Heart left ventricle (tissue), 13 donors: Measurements from ENCODE around the gene C6orf118.

Experiments
- POLR2A ChIP-seq, 2 donors: fragments of 450-650 bp; IDR thresholded peaks; one replicate each; pipeline ENCODE4 v1.6.1; 2017; ENCODE audit warnings: antibody characterized with exemption in 2 of 2, mild to moderate bottlenecking in 2 of 2, moderate library complexity in 2 of 2
- TF ChIP-seq, protein P1 (sequence below), 12 donors: fragments of 200-600 bp; sonication (generic) in 4 of 12; IDR thresholded peaks; one replicate each; pipeline versions ENCODE4 v1.5.0 to v1.8.0; 2018 to 2022; ENCODE audit warnings: antibody characterized with exemption in 12 of 12, mild to moderate bottlenecking in 5 of 12
- donor health status: ischemic (EF 13 %, LVEDD 7.1; RV severe dilation, severe dysfunction).
- donor health status: DM: no; HTN: yes; CAD: no.
- donor health status: DM: no; HTN: no; CAD: no.
- donor health status: ischemic (EF 25% LVEDD 6.9; RV normal size, moderate dysfunction).
- donor health status: ischemic (EF 25% LVEDD 5.7; RV mildly dilated, moderate dysfunction).
- donor health status: ischemic (EF 35%, LVEDD 5.7; RV mildly dilated, moderate dysfunction).
- donor health status: nonischemic (EF 11% LVEDD 7.7; RV severe dilation, severe dysfunction).
- donor health status: DM: yes; HTN: yes; CAD: no.
- donor health status: PGD.
- donor health status: ischemic (EF 29% LVEDD 5.4; RV normal size, mild dysfunction).
- donor health status: nonischemic (EF 23%, LVEDD 6.1; RV moderate dilation, normal function).

- TF ChIP-seq, protein P1, sequence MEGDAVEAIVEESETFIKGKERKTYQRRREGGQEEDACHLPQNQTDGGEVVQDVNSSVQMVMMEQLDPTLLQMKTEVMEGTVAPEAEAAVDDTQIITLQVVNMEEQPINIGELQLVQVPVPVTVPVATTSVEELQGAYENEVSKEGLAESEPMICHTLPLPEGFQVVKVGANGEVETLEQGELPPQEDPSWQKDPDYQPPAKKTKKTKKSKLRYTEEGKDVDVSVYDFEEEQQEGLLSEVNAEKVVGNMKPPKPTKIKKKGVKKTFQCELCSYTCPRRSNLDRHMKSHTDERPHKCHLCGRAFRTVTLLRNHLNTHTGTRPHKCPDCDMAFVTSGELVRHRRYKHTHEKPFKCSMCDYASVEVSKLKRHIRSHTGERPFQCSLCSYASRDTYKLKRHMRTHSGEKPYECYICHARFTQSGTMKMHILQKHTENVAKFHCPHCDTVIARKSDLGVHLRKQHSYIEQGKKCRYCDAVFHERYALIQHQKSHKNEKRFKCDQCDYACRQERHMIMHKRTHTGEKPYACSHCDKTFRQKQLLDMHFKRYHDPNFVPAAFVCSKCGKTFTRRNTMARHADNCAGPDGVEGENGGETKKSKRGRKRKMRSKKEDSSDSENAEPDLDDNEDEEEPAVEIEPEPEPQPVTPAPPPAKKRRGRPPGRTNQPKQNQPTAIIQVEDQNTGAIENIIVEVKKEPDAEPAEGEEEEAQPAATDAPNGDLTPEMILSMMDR (IDR thresholded peaks at IDR 0.05): no peak
- TF ChIP-seq POLR2A (IDR thresholded peaks at IDR 0.05): no peak
Measured at GRCh38 chr6:165292657-165293056, 16.7 kb downstream of the C6orf118 start.
